ENCODE measurements around the gene MIGA1.
"Not testable (repeated sequence)": the region's sequence is repeated elsewhere in the genome, so short reads cannot be mapped to it uniquely, and the experiment has no call there.

MIGA1 gene

GRCh38 chr1:77905603-77906002 lies 126.2 kb downstream of the MIGA1 start:
- Histone ChIP-seq H3K79me2 (ENCODE audit: low read length) (no peaks in the 10 kb centered on the region), H4K20me1 (ENCODE audit: insufficient read depth, low read length) (no peaks in the 10 kb centered on the region), H3K36me3 (replicated peaks; ENCODE audit: low read depth, low read length) (no peaks in the 10 kb centered on the region), H3K27ac (ENCODE audit: low read length) (no peak overlapping the region), H3K9ac (ENCODE audit: low read length) (no peak overlapping the region), H3K4me3 (ENCODE audit: low read length) (no peak overlapping the region), H3K4me2 (ENCODE audit: low read length) (no peak overlapping the region), H3K4me1 (ENCODE audit: low read length) (no peaks in the 10 kb centered on the region), H3K27me3 (ENCODE audit: low read depth, low read length) (no peaks in the 10 kb centered on the region), H3K9me3 (ENCODE audit: insufficient read depth, low read length) (no peaks in the 10 kb centered on the region), H2AFZ (ENCODE audit: low read depth, low read length) (no peak overlapping the region)
- TF ChIP-seq EZH2phosphoT487 (IDR thresholded peaks at IDR 0.05; ENCODE audit: low read depth): no peak
- no peak for TF ChIP-seq CTCF (IDR thresholded peaks at IDR 0.05; ENCODE audit: low read depth, low read length)

- Histone ChIP-seq H3K9ac (ENCODE audit: low read length) (no peak overlapping the region), H3K27ac (ENCODE audit: low read length) (no peak overlapping the region), H2AFZ (ENCODE audit: low read depth, low read length) (no peak overlapping the region), H3K27me3 (ENCODE audit: low read depth, low read length) (no peaks in the 10 kb centered on the region), H3K4me2 (ENCODE audit: low read length) (no peak overlapping the region), H3K4me3 (ENCODE audit: low read length) (no peak overlapping the region), H3K4me1 (ENCODE audit: low read length) (no peaks in the 10 kb centered on the region), H3K79me2 (ENCODE audit: low read length) (no peaks in the 10 kb centered on the region), H3K9me3 (ENCODE audit: insufficient read depth, low read length) (no peaks in the 10 kb centered on the region), H3K36me3 (replicated peaks; ENCODE audit: low read depth, low read length) (no peaks in the 10 kb centered on the region), H4K20me1 (ENCODE audit: insufficient read depth, low read length) (no peaks in the 10 kb centered on the region)
- TF ChIP-seq EZH2phosphoT487 (IDR thresholded peaks at IDR 0.05; ENCODE audit: low read depth): no peak
- no peak for TF ChIP-seq CTCF (IDR thresholded peaks at IDR 0.05; ENCODE audit: low read depth, low read length)
Measured at GRCh38 chr1:77906019-77906545, 126.6 kb downstream of the MIGA1 start.

GRCh38 chr1:77906624-77907023 lies 127.2 kb downstream of the MIGA1 start:
- no peak overlapping the region for H3K4me3 ChIP-seq (ENCODE audit: low read length)

GRCh38 chr1:77910116-77910515 lies 130.7 kb downstream of the MIGA1 start:
- no peaks in the 10 kb centered on the region for H3K79me2 ChIP-seq (ENCODE audit: low read length)
- no peak overlapping the region for H3K9ac ChIP-seq (ENCODE audit: low read length)
- TF ChIP-seq CTCF (IDR thresholded peaks at IDR 0.05; ENCODE audit: low read depth, low read length) (no peak), EZH2phosphoT487 (IDR thresholded peaks at IDR 0.05; ENCODE audit: low read depth) (no peak)
- no peaks in the 10 kb centered on the region for H3K4me1 ChIP-seq (ENCODE audit: low read length)
- H4K20me1 ChIP-seq (ENCODE audit: insufficient read depth, low read length): no peaks in the 10 kb centered on the region
- no peak overlapping the region for H2AFZ ChIP-seq (ENCODE audit: low read depth, low read length)
- no peaks in the 10 kb centered on the region for H3K36me3 ChIP-seq (replicated peaks; ENCODE audit: low read depth, low read length)
- H3K9me3 ChIP-seq (ENCODE audit: insufficient read depth, low read length): no peaks in the 10 kb centered on the region
- H3K4me2 ChIP-seq (ENCODE audit: low read length): no peak overlapping the region
- H3K4me3 ChIP-seq (ENCODE audit: low read length): no peak overlapping the region
- no peaks in the 10 kb centered on the region for H3K27me3 ChIP-seq (ENCODE audit: low read depth, low read length)
- no peak overlapping the region for H3K27ac ChIP-seq (ENCODE audit: low read length)

More at GRCh38 chr1:77906624-77907023, 127.2 kb downstream of the MIGA1 start:
- Histone ChIP-seq H3K27me3 (ENCODE audit: low read depth, low read length) (no peaks in the 10 kb centered on the region), H4K20me1 (ENCODE audit: insufficient read depth, low read length) (no peaks in the 10 kb centered on the region), H3K9ac (ENCODE audit: low read length) (no peak overlapping the region), H3K27ac (ENCODE audit: low read length) (no peak overlapping the region), H2AFZ (ENCODE audit: low read depth, low read length) (no peak overlapping the region), H3K4me1 (ENCODE audit: low read length) (no peaks in the 10 kb centered on the region), H3K79me2 (ENCODE audit: low read length) (no peaks in the 10 kb centered on the region), H3K4me2 (ENCODE audit: low read length) (no peak overlapping the region), H3K36me3 (replicated peaks; ENCODE audit: low read depth, low read length) (no peaks in the 10 kb centered on the region), H3K9me3 (ENCODE audit: insufficient read depth, low read length) (no peaks in the 10 kb centered on the region)
- TF ChIP-seq CTCF (IDR thresholded peaks at IDR 0.05; ENCODE audit: low read depth, low read length) (no peak), EZH2phosphoT487 (IDR thresholded peaks at IDR 0.05; ENCODE audit: low read depth) (no peak)

GRCh38 chr1:77918918-77919317 lies 139.5 kb downstream of the MIGA1 start:
- not testable (repeated sequence) for H4K20me1 ChIP-seq (ENCODE audit: insufficient read depth, low read length); H3K79me2 ChIP-seq (ENCODE audit: low read length); H3K4me3 ChIP-seq (ENCODE audit: low read length); H3K27me3 ChIP-seq (ENCODE audit: low read depth, low read length); H3K36me3 ChIP-seq (replicated peaks; ENCODE audit: low read depth, low read length); H3K4me2 ChIP-seq (ENCODE audit: low read length); H3K27ac ChIP-seq (ENCODE audit: low read length); H3K9me3 ChIP-seq (ENCODE audit: insufficient read depth, low read length); H2AFZ ChIP-seq (ENCODE audit: low read depth, low read length); H3K4me1 ChIP-seq (ENCODE audit: low read length); H3K9ac ChIP-seq (ENCODE audit: low read length)

All from OCI-LY3 (cell line).